Activated naive CD8-positive, alpha-beta T cell treated with anti-CD3 and anti-CD28 coated beads for 36 hours (primary cell): ENCODE measurements around the gene SRCAP. TPM values are rescaled to one million over a fixed set of nuclear protein-coding genes. Genes with fewer than 3 reads are reported as not detected.

Experiments used
- DNase-seq: peaks from one replicate; pipeline ENCODE4 v3.0.0; 2021
- H3K27ac Mint-ChIP-seq: one replicate; pipeline ENCODE4 v1.8.0; 2022; ENCODE audit warnings: mild to moderate bottlenecking, moderate library complexity, mixed read lengths
- H3K27me3 Mint-ChIP-seq: one replicate; pipeline ENCODE4 v1.8.0; 2022; ENCODE audit warnings: mild to moderate bottlenecking, mixed read lengths
- H3K36me3 Mint-ChIP-seq: one replicate; pipeline ENCODE4 v1.8.0; 2021; ENCODE audit warnings: mild to moderate bottlenecking, mixed read lengths
- H3K4me1 Mint-ChIP-seq: one replicate; pipeline ENCODE4 v1.8.0; 2021; ENCODE audit warnings: mixed read lengths
- H3K4me3 Mint-ChIP-seq: one replicate; pipeline ENCODE4 v1.8.0; 2022; ENCODE audit warnings: mild to moderate bottlenecking, moderate library complexity, mixed read lengths
- H3K9me3 Mint-ChIP-seq: one replicate; pipeline ENCODE4 v1.8.0; 2022; ENCODE audit warnings: mixed read lengths
- total RNA-seq, 2 experiments: library from RNA; stranded (reverse); gene quantifications; one replicate each; pipeline ENCODE4 v1.2.3, GENCODE V29; 2021

SRCAP gene
- total RNA-seq: 10 to 100 TPM; 66.1 to 72.6 TPM

DNA sequence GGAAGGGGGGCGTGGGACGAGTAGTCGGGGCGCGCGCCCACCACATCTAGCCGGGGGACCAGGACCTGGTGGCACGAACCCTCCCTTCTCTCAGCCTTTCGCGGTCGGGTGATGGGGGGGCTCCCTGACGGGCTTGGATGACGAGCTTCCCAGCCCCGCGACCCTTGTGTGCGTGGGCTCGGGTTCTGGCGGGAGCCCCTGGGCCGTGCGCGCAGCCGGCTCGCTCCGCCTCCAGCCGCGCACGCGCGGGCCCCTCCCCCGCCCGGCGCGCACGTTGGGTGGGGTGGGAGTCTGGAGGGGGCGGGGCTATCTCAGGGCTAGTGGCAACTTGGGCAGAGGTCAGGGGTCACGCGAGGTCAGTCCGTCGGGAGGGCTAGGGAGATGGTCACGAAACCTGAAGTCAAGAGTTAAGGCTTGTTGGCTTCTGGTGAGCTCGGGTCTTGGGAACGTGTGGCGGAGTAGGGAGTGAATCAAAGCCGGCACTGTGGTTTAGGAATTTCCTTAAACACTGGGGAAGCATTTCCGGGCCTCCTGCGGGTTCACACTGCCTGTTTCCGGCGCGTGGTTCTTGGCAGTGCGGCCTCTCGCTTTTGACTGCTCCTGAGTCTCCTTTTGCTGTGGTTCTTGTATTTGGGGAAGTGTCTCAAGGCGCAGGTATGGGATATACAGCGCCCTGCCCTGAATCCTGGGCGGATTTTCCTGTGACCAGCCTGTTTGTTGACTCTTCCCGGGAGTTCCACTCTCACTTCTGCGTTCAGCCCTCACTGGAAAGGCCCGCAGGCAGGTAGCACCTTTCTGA is at the start of gene SRCAP:
Gene SRCAP (plus strand): TSS at position 356 of the 799 bp plus-strand sequence. CDS start 1,654 bp downstream, outside the sequence.
- Mint-ChIP-seq H3K27ac (peak within 1 kb of the TSS; percentile 99), H3K36me3 (peaks cover 25% of the 10 kb centered on the region), H3K27me3 (no peaks in the 10 kb centered on the region), H3K9me3 (no peaks in the 10 kb centered on the region), H3K4me3 (peak within 1 kb of the TSS; percentile 99), H3K4me1 (peaks cover 25% of the 10 kb centered on the region)
- peak; percentile 93 for DNase-seq

- no peaks in the 10 kb centered on the region for H3K27me3 Mint-ChIP-seq
- H3K9me3 Mint-ChIP-seq: no peaks in the 10 kb centered on the region
- DNase-seq: peak; percentile 22
- H3K27ac Mint-ChIP-seq: peak overlapping the region; percentile 97
- H3K4me1 Mint-ChIP-seq: peaks cover 27% of the 10 kb centered on the region
- peaks cover 18% of the 10 kb centered on the region for H3K36me3 Mint-ChIP-seq
- H3K4me3 Mint-ChIP-seq: peak overlapping the region; percentile 97
These were observed 49.1 kb upstream of the SRCAP start for GRCh38 chr16:30649725-30650368.

DNA sequence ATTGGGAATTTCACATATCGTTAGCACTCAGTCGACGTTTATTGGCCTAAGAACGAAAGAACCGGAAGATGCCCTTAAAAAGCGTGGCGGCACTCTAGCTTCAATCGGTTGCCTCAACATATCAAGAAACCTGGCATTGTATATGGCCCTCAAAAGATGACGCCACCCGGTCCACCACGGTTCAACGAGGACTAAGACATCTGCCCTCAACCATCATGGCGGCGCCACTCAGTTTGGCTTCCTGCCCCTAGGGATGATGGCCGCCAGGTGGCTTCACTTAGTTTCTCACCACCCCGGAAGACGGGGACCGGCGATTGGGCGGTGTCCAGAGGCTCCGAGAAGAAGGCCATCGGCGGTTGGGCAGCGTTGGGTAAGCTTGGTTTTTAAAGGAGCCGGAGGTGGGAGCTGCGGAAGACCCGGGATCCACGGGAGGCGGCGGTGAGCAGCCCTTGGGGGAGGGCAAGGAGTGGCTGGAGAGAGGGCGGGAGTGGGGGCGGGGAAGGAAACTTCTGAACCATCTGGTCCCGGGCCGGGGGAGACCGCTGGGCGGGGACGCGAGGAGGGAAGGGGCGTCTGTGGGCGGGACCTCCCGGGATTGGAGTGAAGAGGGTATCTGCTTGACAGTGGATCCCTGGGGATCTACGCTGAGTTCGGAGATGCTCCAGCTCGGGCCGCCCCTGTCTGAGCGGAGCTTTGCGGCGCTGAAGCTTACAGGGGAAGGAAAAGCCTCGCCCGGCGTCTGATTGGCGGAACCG is 48.4 kb upstream of the SRCAP start, which contains the start of gene PRR14:
Gene PRR14 (plus strand): TSS at position 592 of the 755 bp plus-strand sequence. CDS start 686 bp downstream, outside the sequence.
- DNase-seq: peak; percentile 99
- peak within 1 kb of the TSS; percentile 97 for H3K27ac Mint-ChIP-seq
- H3K27me3 Mint-ChIP-seq: no peaks in the 10 kb centered on the region
- H3K36me3 Mint-ChIP-seq: peaks cover 23% of the 10 kb centered on the region
- H3K9me3 Mint-ChIP-seq: no peaks in the 10 kb centered on the region
- peak within 1 kb of the TSS; percentile 97 for H3K4me3 Mint-ChIP-seq
- peaks cover 32% of the 10 kb centered on the region for H3K4me1 Mint-ChIP-seq

- H3K27ac Mint-ChIP-seq: peak overlapping the region; percentile 97
- peaks cover 28% of the 10 kb centered on the region for H3K36me3 Mint-ChIP-seq
- peaks cover 37% of the 10 kb centered on the region for H3K4me1 Mint-ChIP-seq
These were observed 47.6 kb upstream of the SRCAP start for GRCh38 chr16:30651124-30652004.

DNA sequence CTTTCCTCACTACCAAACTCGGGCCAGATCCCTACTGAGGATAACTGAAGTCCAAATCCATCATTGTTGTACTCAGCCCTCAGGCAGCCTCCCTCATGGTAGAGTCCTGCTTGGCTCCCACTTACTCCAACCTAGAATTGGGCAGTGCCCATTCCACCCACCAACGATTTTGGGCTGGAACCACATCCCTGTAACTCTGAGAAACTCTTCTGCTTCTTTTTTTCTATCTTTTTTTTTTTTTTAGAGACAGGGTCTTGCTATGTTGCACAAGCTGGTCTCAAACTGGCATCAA is 47.0 kb upstream of the SRCAP start:
- H3K27ac Mint-ChIP-seq: peak overlapping the region; percentile 91
- DNase-seq: no peak
- H3K27me3 Mint-ChIP-seq: no peaks in the 10 kb centered on the region
- H3K4me1 Mint-ChIP-seq: peaks cover 41% of the 10 kb centered on the region
- H3K36me3 Mint-ChIP-seq: peaks cover 33% of the 10 kb centered on the region
- no peaks in the 10 kb centered on the region for H3K9me3 Mint-ChIP-seq
- peak overlapping the region; percentile 97 for H3K4me3 Mint-ChIP-seq

More at GRCh38 chr16:30651124-30652004, 47.6 kb upstream of the SRCAP start:
- no peaks in the 10 kb centered on the region for H3K9me3 Mint-ChIP-seq
- H3K4me3 Mint-ChIP-seq: peak overlapping the region; percentile 97
- DNase-seq: peak; percentile 89
- no peaks in the 10 kb centered on the region for H3K27me3 Mint-ChIP-seq

DNA sequence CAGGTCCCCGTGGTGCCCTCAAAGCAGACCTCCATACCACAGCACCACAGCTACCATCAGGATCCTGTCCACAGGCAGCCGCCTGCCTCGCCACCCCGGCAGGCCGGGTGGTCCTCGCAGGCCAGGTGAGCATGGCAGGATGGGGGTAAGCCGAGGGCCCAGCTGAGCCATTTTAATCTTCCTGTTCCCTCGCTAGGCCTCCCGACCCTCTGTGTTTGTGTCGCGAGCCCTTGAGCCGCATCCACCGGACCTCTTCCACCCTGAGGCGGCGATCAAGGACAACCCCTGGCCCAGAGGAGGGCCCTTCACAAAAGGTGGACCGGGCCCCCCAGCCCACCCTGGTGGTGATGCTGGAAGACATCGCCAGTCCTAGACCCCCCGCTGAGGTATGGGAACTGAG is 46.3 kb upstream of the SRCAP start:
- H3K9me3 Mint-ChIP-seq: no peaks in the 10 kb centered on the region
- H3K4me3 Mint-ChIP-seq: peak overlapping the region; percentile 97
- no peak for DNase-seq
- H3K36me3 Mint-ChIP-seq: peaks cover 40% of the 10 kb centered on the region
- peaks cover 48% of the 10 kb centered on the region for H3K4me1 Mint-ChIP-seq
- peak overlapping the region; percentile 91 for H3K27ac Mint-ChIP-seq
- no peaks in the 10 kb centered on the region for H3K27me3 Mint-ChIP-seq

DNA sequence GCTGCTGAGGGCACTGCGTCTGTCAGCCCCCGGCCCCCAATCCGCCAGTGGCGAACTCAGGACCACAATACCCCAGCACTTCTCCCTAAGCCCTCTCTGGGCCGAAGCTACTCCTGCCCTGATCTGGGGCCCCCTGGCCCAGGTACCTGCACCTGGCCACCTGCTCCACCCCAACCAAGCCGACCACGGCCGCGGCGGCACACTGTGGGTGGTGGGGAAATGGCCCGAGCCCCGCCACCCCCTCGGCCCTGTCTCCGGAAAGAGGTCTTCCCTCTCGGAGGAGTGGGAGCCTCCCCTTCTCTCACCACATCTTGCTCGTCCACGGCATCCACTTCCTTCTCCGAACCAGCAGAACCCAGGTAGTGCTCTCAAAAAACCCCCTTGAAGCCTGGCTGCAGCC is 44.1 kb upstream of the SRCAP start:
- DNase-seq: no peak
- H3K4me3 Mint-ChIP-seq: no peak overlapping the region
- H3K9me3 Mint-ChIP-seq: no peaks in the 10 kb centered on the region
- H3K27ac Mint-ChIP-seq: no peak overlapping the region
- peaks cover 40% of the 10 kb centered on the region for H3K36me3 Mint-ChIP-seq
- H3K27me3 Mint-ChIP-seq: no peaks in the 10 kb centered on the region
- H3K4me1 Mint-ChIP-seq: peaks cover 44% of the 10 kb centered on the region

DNA sequence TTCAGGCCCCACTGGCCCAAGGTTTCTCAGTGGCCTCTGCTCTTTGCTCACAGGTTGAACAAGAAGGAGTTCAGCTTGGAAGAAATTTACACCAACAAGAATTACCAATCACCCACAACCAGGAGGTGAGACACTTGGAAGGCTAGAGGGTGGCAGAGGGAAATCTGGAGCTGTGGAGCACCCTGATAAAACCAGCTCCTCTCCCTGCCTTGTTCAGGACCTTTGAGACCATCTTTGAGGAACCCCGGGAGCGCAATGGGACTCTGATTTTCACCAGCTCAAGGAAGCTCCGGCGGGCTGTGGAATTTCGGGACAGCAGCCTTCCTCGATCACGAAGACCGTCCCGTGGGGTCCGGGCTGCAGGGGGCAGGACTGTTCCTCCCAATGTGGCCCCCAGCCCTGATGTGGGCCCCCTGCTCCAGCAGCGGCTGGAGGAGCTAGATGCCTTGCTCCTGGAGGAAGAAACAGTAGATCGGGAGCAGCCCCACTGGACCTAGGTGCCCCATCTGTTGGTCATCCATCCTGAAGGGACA is 43.1 kb upstream of the SRCAP start:
- Mint-ChIP-seq H3K36me3 (peaks cover 45% of the 10 kb centered on the region), H3K27me3 (no peaks in the 10 kb centered on the region), H3K9me3 (no peaks in the 10 kb centered on the region), H3K4me3 (no peak overlapping the region), H3K4me1 (peaks cover 44% of the 10 kb centered on the region), H3K27ac (no peak overlapping the region)
- DNase-seq: no peak

DNA sequence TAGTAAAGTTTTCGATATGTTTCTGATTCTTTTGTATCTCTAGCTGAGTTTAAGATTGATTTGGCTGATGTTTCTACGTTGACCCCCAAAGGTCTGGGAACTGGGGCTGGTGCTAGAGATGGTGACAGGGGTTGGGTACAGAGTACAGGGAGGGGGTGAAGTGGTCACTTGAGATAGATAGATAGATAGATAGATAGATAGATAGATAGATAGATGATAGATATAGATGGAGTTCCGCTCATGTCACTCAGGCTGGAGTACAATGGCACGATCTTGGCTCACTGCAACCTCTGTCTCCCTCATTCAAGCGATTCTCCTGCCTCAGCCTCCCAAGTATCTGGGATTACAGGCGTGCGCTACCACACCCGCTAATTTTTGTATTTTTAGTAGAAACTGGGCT is 42.6 kb upstream of the SRCAP start:
- H3K4me3 Mint-ChIP-seq: no peak overlapping the region

GRCh38 chr16:30656974-30657865 is 41.8 kb upstream of the SRCAP start:
- H3K27me3 Mint-ChIP-seq: no peaks in the 10 kb centered on the region
- H3K9me3 Mint-ChIP-seq: no peaks in the 10 kb centered on the region
- no peak for DNase-seq
- peak overlapping the region; percentile 77 for H3K4me3 Mint-ChIP-seq
- peaks cover 48% of the 10 kb centered on the region for H3K4me1 Mint-ChIP-seq
- peak overlapping the region; percentile 87 for H3K27ac Mint-ChIP-seq
- peaks cover 51% of the 10 kb centered on the region for H3K36me3 Mint-ChIP-seq

More for the DNA sequence above, 42.6 kb upstream of the SRCAP start:
- Mint-ChIP-seq H3K27me3 (no peaks in the 10 kb centered on the region), H3K9me3 (no peaks in the 10 kb centered on the region), H3K4me1 (peaks cover 47% of the 10 kb centered on the region), H3K36me3 (peaks cover 49% of the 10 kb centered on the region), H3K27ac (peak overlapping the region; percentile 23)
- no peak for DNase-seq

DNA sequence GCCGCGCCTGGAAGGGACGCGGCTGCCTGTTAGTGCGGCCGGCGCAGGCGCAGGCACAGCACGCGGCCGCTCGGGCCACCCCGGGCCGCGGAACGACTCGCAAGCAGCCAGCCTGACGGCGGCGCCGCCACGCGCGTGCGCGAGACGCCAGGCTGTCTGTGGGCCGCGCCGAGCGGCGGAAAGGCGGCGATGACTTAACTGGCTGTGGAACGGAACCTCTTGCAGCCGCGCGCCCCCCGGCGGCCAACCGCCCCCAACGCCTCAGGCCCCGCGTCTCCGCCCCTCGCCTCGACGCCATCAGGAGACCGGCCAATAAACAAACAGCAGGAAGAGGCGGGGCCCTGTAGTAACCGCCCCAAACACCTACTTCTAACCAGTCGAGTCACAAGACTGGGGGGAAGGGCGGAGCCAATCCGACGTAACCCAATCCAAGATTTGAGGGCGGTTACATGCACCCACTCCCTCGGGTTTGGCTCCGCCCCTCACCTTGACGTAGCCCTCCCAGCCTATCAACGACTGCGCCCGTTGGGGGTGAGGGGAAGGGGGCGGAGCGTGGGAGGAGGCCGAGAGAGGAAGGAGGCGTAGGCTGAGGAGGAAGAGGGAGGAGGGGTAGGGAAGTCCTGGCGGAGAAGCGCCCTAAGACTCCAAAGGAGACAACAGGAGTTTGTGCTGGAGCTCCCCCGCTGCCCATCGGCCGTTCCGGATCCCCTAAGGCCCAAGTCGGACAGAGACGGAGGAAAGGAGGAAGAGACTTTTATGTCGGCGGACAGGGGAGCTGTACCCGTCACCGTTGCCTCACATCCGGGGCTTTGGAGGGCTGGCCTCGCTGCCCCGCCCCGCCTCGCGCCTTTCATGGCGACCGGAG is 40.9 kb upstream of the SRCAP start, which contains the start of gene FBRS:
Gene FBRS (plus strand): TSS at position 566 of the 865 bp plus-strand sequence. CDS start 1,088 bp downstream, outside the sequence.
- Mint-ChIP-seq H3K36me3 (peaks cover 51% of the 10 kb centered on the region), H3K4me1 (peaks cover 47% of the 10 kb centered on the region), H3K9me3 (no peaks in the 10 kb centered on the region)

GRCh38 chr16:30658731-30659506 is 40.1 kb upstream of the SRCAP start:
- Mint-ChIP-seq H3K36me3 (peaks cover 58% of the 10 kb centered on the region), H3K27ac (peak overlapping the region; percentile 100), H3K4me1 (peaks cover 54% of the 10 kb centered on the region), H3K27me3 (no peaks in the 10 kb centered on the region), H3K9me3 (no peaks in the 10 kb centered on the region), H3K4me3 (peak overlapping the region; percentile 99)
- DNase-seq: no peak

More for the DNA sequence above, 40.9 kb upstream of the SRCAP start, which contains the start of gene FBRS:
- Mint-ChIP-seq H3K27me3 (no peaks in the 10 kb centered on the region), H3K4me3 (peak within 1 kb of the TSS; percentile 99), H3K27ac (peak within 1 kb of the TSS; percentile 100)
- DNase-seq: peak; percentile 100
